ENCODE measurements around the gene ACTRT2. TPM values are rescaled to one million over a fixed set of nuclear protein-coding genes. Genes with fewer than 3 reads are reported as not detected.
A peak's percentile ranks its signal among the peaks of the same experiment; 100 is the strongest.

ACTRT2 gene
- total and polyA plus RNA-seq, 2 experiments from 2014 or later, result not detected

DNA sequence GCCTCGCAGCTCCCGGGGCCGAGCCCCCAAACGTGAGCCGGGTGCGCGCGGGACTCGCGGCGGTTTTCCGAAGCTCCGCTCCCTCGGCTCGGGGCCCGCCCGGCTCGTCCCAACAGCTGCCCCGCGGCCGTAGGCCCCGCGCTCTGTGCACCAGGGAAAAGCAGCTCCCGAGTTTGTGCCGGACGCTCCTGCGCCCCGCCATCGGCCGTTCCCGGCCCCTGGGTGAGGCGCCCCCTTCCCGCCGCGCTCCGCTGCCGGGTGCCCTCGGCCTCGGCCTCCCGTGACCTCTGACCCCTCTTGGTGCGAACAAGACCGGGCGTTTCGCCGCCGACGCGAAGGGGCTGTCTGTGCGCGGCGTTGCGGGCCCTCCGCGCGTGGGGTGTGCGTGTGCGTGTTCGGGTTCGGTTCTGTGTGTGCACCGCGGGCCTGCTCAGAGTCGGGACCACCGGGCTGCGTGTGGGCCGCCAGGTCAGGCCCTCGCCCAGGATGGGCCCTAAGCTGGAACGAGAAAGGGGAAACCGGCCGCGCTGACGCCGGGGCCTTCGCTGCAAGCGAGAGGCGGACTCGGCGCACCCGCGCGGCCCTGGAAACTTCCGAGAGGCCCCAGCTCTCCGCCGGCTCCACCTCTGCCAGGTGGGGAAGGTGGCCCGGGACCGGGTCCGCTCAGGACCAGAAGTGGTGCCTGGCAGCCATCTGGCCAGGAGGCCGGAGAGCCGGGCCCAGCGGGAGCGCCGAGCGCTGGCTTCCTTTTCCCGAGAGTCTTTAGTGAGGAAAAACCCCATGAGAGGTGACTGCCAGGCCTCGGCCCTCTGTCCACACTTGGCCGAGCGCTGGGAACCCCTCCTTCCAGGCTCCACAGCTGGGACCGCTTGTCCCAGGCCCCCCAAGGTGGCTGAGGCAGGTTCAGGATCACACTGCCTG is 49.6 kb downstream of the ACTRT2 start:
- peak overlapping the region; percentile 23 for H3K4me3 ChIP-seq
- no peaks in the 10 kb centered on the region for H3K9me2 ChIP-seq (replicated peaks; ENCODE audit: insufficient read depth)

DNA sequence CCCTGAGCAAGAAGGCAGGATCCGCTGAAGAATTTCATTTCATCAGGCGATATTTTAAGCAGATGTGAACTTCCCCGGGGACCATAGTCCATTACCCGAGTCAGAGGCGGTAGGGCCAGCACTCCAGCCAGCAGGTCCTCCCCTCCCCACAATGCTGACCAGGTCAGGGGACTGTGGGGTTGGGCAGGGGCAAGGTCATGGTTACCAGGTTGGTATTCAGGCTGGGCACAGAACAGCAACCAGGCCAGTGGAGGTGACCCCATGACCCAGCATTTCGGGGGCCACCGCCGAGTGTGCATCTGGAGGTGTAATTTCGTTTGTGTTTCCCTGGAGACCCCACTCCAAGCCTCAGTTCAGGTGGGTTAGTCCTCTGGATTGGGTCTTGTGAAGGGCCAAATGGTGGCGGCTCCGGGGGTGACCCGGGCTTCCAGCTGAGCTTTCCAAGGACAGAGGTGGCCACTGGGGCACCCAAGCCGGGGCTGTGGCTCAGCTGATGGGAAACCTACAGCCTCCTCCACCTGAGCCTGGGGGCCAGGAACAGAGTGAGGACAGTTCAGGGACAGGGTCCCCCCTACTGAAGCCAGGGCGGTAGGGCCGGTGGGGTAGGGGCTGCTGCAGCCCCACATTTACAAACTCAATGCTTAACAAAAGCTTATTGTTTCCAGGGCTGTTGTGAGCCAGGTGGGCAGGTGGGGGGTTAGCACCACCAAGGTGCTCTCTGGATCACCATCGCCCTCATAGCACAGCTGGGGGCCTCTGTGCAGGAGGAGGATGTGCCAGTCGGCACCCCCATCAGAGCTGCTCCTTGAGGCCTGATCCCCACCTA is 50.5 kb downstream of the ACTRT2 start:
- Histone ChIP-seq H3K27ac (no peak overlapping the region), H3K4me1 (ENCODE audit: insufficient read depth) (peaks cover 21% of the 10 kb centered on the region), H3K4me2 (peak overlapping the region; percentile 86), H4K20me1 (ENCODE audit: insufficient read depth, poor library complexity, severe bottlenecking) (no peaks in the 10 kb centered on the region), H3K79me2 (peaks cover 30% of the 10 kb centered on the region), H2AFZ (no peak overlapping the region), H3K4me3 (no peak overlapping the region), H3K9me2 (replicated peaks; ENCODE audit: insufficient read depth) (no peaks in the 10 kb centered on the region), H3K36me3 (replicated peaks; ENCODE audit: insufficient read depth, low read depth) (no peaks in the 10 kb centered on the region), H3K27me3 (peaks cover 64% of the 10 kb centered on the region), H3K9me3 (ENCODE audit: low read depth) (no peaks in the 10 kb centered on the region)
- no peak for DNase-seq (ENCODE audit: low spot score)
- TF ChIP-seq, protein P1, sequence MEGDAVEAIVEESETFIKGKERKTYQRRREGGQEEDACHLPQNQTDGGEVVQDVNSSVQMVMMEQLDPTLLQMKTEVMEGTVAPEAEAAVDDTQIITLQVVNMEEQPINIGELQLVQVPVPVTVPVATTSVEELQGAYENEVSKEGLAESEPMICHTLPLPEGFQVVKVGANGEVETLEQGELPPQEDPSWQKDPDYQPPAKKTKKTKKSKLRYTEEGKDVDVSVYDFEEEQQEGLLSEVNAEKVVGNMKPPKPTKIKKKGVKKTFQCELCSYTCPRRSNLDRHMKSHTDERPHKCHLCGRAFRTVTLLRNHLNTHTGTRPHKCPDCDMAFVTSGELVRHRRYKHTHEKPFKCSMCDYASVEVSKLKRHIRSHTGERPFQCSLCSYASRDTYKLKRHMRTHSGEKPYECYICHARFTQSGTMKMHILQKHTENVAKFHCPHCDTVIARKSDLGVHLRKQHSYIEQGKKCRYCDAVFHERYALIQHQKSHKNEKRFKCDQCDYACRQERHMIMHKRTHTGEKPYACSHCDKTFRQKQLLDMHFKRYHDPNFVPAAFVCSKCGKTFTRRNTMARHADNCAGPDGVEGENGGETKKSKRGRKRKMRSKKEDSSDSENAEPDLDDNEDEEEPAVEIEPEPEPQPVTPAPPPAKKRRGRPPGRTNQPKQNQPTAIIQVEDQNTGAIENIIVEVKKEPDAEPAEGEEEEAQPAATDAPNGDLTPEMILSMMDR (IDR thresholded peaks at IDR 0.05; ENCODE audit: poor library complexity), result no peak
- TF ChIP-seq EZH2 (IDR thresholded peaks at IDR 0.05; ENCODE audit: borderline replicate concordance) (no peak), EZH2phosphoT487 (IDR thresholded peaks at IDR 0.05; ENCODE audit: low read depth, severe bottlenecking, unreplicated experiment) (no peak)
- WGBS (ENCODE audit: low lambda C conversion rate, missing lambda C conversion rate), result 83% methylated on average over 17 of the region's 17 CpGs

More for the DNA sequence above, 49.6 kb downstream of the ACTRT2 start:
- peak; percentile 37 for DNase-seq (ENCODE audit: low spot score)
- H2AFZ ChIP-seq, result peak overlapping the region; percentile 45
- peak overlapping the region; percentile 24 for H3K27ac ChIP-seq
- peaks cover 73% of the 10 kb centered on the region for H3K27me3 ChIP-seq
- peaks cover 21% of the 10 kb centered on the region for H3K4me1 ChIP-seq (ENCODE audit: insufficient read depth)
- no peaks in the 10 kb centered on the region for H3K9me3 ChIP-seq (ENCODE audit: low read depth)
- H3K4me2 ChIP-seq, result peak overlapping the region; percentile 86
- peaks cover 30% of the 10 kb centered on the region for H3K79me2 ChIP-seq
- 30% methylated on average over 84 of the region's 97 CpGs for WGBS (ENCODE audit: low lambda C conversion rate, missing lambda C conversion rate)
- TF ChIP-seq EZH2 (IDR thresholded peaks at IDR 0.05; ENCODE audit: borderline replicate concordance), result peak; percentile 83
- no peak for TF ChIP-seq EZH2phosphoT487 (IDR thresholded peaks at IDR 0.05; ENCODE audit: low read depth, severe bottlenecking, unreplicated experiment)
- no peaks in the 10 kb centered on the region for H4K20me1 ChIP-seq (ENCODE audit: insufficient read depth, poor library complexity, severe bottlenecking)
- no peaks in the 10 kb centered on the region for H3K36me3 ChIP-seq (replicated peaks; ENCODE audit: insufficient read depth, low read depth)

Other genes starting within 250 kb of the ACTRT2 start
- gene TTC34, start 219.8 kb upstream of the ACTRT2 start, total RNA-seq, result 0.33 and 0.44 TPM in 2 replicates
- gene TTC34, start 219.8 kb upstream of the ACTRT2 start, polyA plus RNA-seq, result 0.13 and 0.55 TPM in 2 replicates
- 3.9 and 9.9 TPM in 2 replicates for gene PRDM16, start 47.7 kb downstream of the ACTRT2 start, total RNA-seq
- 7.7 and 8.1 TPM in 2 replicates for gene PRDM16, start 47.7 kb downstream of the ACTRT2 start, polyA plus RNA-seq

Measured in hepatocyte (in vitro differentiated cells).